ENCODE data around the gene PRSS33. TPM values are rescaled to one million over a fixed set of nuclear protein-coding genes. Genes with fewer than 3 reads are reported as not detected.

PRSS33 gene
- polyA plus RNA-seq, 2 of the 4 experiments (the other 2 are of a cell fraction): 0.04 TPM; not detected in 1

DNA sequence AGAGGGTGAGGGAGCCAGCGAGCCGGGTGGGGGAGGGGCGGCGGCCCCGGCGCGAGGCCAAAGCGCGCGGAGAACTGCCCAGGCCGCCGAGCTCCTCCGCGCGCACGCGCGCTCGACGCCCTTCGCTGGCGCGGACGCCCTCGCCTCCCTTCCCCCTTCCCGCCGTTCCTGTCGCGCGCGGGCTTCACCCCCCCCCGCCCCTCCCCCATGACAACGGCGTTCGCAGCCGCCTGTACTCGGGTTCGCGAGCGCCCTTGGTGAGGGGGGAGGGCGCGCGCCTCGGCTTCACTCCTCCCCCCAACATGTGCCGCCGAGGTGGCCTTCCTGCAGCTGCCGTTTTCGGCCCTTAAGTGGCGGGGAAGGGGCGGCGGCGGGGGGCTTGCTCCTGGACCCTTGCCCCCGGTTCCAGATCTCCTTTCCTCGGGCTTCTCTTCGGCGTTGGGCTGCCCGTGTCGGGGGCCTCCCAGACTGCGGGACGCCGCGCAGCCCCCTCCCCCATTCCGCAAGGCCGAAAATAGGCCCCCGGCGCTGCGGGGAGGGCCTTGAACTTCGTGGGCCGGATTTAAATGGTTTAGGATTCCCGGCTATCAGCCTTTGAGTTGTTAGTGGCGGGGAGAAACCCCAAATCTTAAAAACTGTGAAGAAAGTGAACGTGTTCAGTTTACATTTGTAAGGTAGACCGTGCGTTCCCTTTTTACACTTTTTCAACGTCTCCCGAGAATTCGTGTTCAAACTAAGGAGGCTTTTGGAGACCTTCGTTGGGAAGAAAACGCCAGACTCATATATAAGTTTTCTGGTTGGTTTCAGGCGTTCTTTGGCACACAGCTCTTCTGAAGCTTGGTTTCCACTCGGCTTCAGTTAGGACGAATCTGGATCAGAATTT lies 34.3 kb downstream of the PRSS33 start (continued):
- TF ChIP-seq RARB (CRISPR knock-in tag; IDR thresholded peaks at IDR 0.05): no peak
- TF ChIP-seq EHF (CRISPR knock-in tag; IDR thresholded peaks at IDR 0.05): no peak
- TF ChIP-seq HOXB13 (CRISPR knock-in tag; IDR thresholded peaks at IDR 0.05; ENCODE audit: low read depth): no peak
- no peak for TF ChIP-seq MAFK (IDR thresholded peaks at IDR 0.05; ENCODE audit: partially characterized antibody)
- no peak for TF ChIP-seq TFCP2L1 (CRISPR knock-in tag; IDR thresholded peaks at IDR 0.05)
- no peak for TF ChIP-seq CEBPB (IDR thresholded peaks at IDR 0.05)
- TF ChIP-seq, protein P1, sequence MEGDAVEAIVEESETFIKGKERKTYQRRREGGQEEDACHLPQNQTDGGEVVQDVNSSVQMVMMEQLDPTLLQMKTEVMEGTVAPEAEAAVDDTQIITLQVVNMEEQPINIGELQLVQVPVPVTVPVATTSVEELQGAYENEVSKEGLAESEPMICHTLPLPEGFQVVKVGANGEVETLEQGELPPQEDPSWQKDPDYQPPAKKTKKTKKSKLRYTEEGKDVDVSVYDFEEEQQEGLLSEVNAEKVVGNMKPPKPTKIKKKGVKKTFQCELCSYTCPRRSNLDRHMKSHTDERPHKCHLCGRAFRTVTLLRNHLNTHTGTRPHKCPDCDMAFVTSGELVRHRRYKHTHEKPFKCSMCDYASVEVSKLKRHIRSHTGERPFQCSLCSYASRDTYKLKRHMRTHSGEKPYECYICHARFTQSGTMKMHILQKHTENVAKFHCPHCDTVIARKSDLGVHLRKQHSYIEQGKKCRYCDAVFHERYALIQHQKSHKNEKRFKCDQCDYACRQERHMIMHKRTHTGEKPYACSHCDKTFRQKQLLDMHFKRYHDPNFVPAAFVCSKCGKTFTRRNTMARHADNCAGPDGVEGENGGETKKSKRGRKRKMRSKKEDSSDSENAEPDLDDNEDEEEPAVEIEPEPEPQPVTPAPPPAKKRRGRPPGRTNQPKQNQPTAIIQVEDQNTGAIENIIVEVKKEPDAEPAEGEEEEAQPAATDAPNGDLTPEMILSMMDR (IDR thresholded peaks at IDR 0.05): no peak
- TF ChIP-seq POLR2AphosphoS2 (conservative IDR thresholded peaks at IDR 0.05; ENCODE audit: low read length): no peak
- TF ChIP-seq, protein P2, sequence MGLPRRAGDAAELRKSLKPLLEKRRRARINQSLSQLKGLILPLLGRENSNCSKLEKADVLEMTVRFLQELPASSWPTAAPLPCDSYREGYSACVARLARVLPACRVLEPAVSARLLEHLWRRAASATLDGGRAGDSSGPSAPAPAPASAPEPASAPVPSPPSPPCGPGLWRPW (IDR thresholded peaks at IDR 0.05): no peak
- TF ChIP-seq HDAC2 (IDR thresholded peaks at IDR 0.05): 0 out of 2 replicates have a peak, but pooled peaks have one; percentile 40
- no peak for TF ChIP-seq SREBF2 (IDR thresholded peaks at IDR 0.05)
- TF ChIP-seq RFX5 (IDR thresholded peaks at IDR 0.05): no peak
- no peak for TF ChIP-seq CBX2 (IDR thresholded peaks at IDR 0.05; ENCODE audit: borderline replicate concordance, low read depth)
- TF ChIP-seq ZNF302 (CRISPR knock-in tag; IDR thresholded peaks at IDR 0.05): no peak
- no peak for TF ChIP-seq CBX8 (IDR thresholded peaks at IDR 0.05)
- TF ChIP-seq, protein P3, sequence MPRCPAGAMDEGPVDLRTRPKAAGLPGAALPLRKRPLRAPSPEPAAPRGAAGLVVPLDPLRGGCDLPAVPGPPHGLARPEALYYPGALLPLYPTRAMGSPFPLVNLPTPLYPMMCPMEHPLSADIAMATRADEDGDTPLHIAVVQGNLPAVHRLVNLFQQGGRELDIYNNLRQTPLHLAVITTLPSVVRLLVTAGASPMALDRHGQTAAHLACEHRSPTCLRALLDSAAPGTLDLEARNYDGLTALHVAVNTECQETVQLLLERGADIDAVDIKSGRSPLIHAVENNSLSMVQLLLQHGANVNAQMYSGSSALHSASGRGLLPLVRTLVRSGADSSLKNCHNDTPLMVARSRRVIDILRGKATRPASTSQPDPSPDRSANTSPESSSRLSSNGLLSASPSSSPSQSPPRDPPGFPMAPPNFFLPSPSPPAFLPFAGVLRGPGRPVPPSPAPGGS (IDR thresholded peaks at IDR 0.05): no peak
- TF ChIP-seq, protein P4, sequence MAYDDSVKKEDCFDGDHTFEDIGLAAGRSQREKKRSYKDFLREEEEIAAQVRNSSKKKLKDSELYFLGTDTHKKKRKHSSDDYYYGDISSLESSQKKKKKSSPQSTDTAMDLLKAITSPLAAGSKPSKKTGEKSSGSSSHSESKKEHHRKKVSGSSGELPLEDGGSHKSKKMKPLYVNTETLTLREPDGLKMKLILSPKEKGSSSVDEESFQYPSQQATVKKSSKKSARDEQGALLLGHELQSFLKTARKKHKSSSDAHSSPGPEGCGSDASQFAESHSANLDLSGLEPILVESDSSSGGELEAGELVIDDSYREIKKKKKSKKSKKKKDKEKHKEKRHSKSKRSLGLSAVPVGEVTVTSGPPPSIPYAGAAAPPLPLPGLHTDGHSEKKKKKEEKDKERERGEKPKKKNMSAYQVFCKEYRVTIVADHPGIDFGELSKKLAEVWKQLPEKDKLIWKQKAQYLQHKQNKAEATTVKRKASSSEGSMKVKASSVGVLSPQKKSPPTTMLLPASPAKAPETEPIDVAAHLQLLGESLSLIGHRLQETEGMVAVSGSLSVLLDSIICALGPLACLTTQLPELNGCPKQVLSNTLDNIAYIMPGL (CRISPR knock-in tag; IDR thresholded peaks at IDR 0.05; ENCODE audit: borderline replicate concordance): no peak
- no peak for TF ChIP-seq CHD4 (IDR thresholded peaks at IDR 0.05; ENCODE audit: borderline replicate concordance)
- TF ChIP-seq ZSCAN20 (CRISPR knock-in tag; IDR thresholded peaks at IDR 0.05): no peak
- peak; percentile 16; the same call in 1 of the 3 replicates for TF ChIP-seq SMC3 (IDR thresholded peaks at IDR 0.05)
- TF ChIP-seq KDM5A (IDR thresholded peaks at IDR 0.05): no peak
- TF ChIP-seq CHD2 (IDR thresholded peaks at IDR 0.05; ENCODE audit: low read length, partially characterized antibody): no peak
- TF ChIP-seq RCOR1 (IDR thresholded peaks at IDR 0.05; ENCODE audit: low read depth, low read length): no peak
- TF ChIP-seq EP300 (IDR thresholded peaks at IDR 0.05): peak in 1 of 2 experiments; percentile 12; a peak in 1 of 5 replicates
- no peak for TF ChIP-seq EHMT2 (IDR thresholded peaks at IDR 0.05; ENCODE audit: low read depth)
- TF ChIP-seq GATA3 (IDR thresholded peaks at IDR 0.05; ENCODE audit: borderline replicate concordance): no peak
- TF ChIP-seq, protein P5, sequence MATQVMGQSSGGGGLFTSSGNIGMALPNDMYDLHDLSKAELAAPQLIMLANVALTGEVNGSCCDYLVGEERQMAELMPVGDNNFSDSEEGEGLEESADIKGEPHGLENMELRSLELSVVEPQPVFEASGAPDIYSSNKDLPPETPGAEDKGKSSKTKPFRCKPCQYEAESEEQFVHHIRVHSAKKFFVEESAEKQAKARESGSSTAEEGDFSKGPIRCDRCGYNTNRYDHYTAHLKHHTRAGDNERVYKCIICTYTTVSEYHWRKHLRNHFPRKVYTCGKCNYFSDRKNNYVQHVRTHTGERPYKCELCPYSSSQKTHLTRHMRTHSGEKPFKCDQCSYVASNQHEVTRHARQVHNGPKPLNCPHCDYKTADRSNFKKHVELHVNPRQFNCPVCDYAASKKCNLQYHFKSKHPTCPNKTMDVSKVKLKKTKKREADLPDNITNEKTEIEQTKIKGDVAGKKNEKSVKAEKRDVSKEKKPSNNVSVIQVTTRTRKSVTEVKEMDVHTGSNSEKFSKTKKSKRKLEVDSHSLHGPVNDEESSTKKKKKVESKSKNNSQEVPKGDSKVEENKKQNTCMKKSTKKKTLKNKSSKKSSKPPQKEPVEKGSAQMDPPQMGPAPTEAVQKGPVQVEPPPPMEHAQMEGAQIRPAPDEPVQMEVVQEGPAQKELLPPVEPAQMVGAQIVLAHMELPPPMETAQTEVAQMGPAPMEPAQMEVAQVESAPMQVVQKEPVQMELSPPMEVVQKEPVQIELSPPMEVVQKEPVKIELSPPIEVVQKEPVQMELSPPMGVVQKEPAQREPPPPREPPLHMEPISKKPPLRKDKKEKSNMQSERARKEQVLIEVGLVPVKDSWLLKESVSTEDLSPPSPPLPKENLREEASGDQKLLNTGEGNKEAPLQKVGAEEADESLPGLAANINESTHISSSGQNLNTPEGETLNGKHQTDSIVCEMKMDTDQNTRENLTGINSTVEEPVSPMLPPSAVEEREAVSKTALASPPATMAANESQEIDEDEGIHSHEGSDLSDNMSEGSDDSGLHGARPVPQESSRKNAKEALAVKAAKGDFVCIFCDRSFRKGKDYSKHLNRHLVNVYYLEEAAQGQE (IDR thresholded peaks at IDR 0.05): no peak
- no peak for TF ChIP-seq RNF2 (IDR thresholded peaks at IDR 0.05; ENCODE audit: borderline replicate concordance, low read depth)
- TF ChIP-seq FOXS1 (CRISPR knock-in tag; IDR thresholded peaks at IDR 0.05): no peak
- TF ChIP-seq FOSB (CRISPR knock-in tag; IDR thresholded peaks at IDR 0.05): no peak
- 0 out of 5 replicates have a peak, but pooled peaks of 1 of the 2 experiments have one; percentile 13 for TF ChIP-seq RAD21 (conservative IDR thresholded peaks at IDR 0.05 in 1 of 2, IDR thresholded peaks at IDR 0.05 in 1 of 2)
- TF ChIP-seq, protein P6, sequence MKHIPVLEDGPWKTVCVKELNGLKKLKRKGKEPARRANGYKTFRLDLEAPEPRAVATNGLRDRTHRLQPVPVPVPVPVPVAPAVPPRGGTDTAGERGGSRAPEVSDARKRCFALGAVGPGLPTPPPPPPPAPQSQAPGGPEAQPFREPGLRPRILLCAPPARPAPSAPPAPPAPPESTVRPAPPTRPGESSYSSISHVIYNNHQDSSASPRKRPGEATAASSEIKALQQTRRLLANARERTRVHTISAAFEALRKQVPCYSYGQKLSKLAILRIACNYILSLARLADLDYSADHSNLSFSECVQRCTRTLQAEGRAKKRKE (CRISPR knock-in tag; IDR thresholded peaks at IDR 0.05; ENCODE audit: low read depth): 0 out of 2 replicates have a peak, but pooled peaks have one; percentile 48
- no peak for TF ChIP-seq BHLHE40 (IDR thresholded peaks at IDR 0.05; ENCODE audit: low read depth, low read length)
